Limb (tissue), 2 donors: ENCODE results near the gene RAP1GAP2.

Experiments used
- DNase-seq, 2 donors: peaks; one replicate each; pipeline ENCODE4 v3.0.0-alpha.2; 2016; ENCODE audit errors: extremely low spot score in 2 of 2

Gene RAP1GAP2

DNA sequence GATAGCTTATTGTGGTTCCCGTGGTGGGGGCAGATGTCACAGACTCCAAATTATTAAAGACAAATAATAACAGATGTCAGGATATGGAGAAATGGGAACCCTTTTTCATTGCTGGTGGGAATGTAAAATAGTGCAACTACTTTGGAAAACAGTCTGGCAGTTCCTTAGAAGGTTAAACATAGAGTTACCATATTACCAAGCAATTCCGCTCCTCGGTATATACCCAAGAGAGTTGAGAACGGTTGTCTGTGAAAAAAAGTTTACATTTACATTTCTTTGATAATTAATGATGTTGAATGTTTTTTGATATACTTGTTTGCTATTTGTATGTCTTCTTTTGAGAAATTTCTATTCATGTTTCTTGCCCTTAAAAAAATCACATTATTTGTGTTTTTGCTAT lies 226.0 kb downstream of the RAP1GAP2 start:
- DNase-seq, result no peak

- DNase-seq, result no peak
Observed at GRCh38 chr17:3024346-3024745, 228.1 kb downstream of the RAP1GAP2 start.

DNA sequence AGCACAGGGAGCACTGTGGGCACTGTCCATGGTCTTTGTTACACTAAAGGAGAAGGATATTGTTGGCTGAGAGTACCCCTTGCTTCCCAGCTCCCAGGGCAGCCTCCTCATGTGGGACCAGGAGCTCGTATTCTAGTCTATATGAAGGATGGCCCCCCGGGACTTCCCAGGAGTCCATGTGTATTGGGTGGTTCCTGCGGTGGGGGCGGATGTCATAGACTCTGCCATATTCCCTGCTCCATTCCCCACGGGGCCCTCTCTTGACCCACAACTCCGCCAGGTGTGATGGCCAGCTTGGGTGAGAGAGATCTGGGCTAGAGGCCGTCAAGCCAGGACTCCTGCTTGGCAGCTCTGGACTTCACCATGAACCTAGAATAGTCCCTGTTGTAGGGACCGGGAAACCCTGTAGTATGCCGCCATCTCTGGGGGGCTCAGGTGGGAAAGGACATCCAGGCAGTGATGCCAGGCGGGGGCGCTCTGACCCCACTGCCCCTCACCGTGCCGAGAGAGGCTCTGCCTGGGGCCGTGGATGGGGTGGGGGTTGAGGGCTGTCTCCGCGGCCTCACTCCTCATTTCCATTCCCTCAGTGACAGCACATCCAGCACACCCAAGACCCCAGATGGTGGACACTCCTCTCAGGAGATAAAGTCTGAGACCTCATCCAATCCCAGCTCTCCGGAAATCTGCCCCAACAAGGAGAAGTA lies 229.3 kb downstream of the RAP1GAP2 start:
- DNase-seq, result peak in 1 of 2 donors; percentile 25

DNA sequence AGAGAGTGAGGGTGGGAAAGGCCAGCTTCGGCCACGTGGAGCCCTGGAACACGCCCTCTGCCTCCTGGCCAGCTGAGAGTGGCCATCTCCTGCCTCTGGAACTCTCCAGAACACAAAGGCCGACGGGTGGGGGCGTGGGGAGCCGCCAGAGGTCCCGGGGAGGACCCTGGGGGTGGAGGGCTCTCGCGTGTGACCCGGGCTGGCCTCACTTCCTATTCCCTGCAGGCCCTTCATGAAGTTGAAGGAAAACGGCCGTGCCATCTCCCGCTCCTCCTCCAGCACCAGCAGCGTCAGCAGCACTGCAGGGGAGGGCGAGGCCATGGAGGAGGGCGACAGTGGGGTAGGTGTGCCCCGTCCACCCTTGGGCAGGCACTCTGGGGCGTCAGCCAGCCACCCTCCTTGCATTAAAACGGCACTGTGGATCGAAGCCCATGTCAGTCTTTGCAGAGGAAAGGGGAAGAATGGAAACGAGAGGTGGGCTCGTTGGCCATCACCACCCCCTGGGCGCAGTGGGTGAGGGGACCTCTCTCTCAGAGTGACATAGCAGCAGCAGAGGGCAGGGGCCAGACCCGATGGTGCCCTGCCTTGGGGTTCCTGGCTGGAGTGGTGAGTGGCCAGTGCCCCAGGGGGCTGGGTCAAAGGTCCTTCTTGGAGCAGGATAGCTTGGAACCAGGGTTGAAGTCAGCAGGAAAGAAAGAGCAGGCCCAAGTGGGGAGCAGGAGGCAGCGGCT lies 230.1 kb downstream of the RAP1GAP2 start:
- peak in 1 of 2 donors; percentile 21 for DNase-seq

DNA sequence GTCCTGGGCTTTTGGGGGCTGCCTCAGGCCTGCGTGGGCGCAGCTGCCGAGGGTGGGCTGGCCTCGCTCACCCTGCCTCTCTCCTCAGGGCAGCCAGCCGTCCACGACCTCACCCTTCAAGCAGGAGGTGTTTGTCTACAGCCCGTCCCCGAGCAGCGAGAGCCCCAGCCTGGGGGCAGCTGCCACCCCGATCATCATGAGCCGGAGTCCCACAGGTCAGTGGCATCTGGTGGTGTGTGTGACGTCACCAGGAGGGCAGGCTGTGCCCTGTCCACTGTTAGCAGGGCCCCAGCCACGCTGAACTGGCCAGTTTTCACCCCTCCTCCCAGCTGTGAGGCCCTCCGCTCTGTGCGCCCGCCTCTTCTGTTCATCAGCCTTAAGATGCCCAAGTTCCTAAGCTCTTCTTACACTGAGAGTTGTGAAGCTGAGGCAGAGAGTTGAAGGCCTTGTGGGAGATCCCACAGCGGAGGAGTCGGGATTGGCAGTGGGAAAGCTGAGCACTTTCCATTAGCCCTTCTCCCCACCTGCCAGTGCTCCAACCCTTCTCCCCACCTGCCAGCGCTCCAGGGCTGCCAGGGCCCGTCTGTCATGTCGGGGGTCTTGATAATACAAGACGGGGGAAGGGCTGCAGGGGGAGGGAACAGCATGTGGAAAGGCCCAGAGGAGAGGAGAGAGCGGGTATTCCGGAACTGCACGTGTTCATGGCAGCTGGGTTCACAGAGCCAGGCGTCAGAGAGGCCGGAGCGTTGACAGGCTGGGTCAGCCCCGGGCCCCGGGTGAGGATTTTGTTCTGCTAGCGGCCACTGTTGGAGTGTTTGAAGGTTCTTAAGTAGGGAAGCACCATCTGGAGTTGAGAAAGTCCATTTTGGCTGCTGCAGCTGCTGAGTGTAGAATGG lies 230.9 kb downstream of the RAP1GAP2 start:
- DNase-seq, result peak; percentile 18 to 37

GRCh38 chr17:3027786-3028532 lies 231.7 kb downstream of the RAP1GAP2 start:
- no peak for DNase-seq

DNA sequence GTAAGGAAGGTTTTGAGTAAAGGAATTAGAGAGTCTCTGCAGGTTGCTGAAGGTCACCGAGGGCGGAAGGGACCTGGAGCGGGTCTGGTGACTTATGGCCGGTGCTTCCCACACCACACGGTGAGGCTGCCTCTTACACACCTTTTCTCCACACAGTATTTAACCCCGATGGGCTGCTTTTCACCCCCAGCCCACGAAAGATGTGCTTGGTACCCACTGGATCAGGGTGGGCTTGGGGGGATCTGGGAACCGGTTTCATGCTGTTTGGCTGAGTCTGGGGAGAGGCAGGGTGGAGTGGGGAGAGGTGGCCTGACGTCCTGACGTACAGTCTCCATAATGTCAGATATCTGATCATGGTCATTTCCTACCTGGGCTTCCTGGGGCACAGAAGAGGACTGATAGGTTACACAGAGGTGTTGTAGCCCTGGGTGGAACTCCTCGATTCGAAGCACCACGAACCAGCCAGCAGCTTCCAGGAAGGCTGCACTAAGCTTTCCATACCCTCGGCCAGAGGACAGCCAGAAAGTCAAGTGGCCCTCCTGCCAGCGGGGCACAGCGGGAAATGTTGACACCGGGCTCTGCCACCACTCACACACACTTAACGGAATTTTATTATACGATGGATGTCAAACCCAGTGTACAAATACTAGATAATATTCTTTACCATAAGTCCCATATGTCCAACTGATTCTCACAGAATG lies 233.1 kb downstream of the RAP1GAP2 start:
- no peak for DNase-seq

DNA sequence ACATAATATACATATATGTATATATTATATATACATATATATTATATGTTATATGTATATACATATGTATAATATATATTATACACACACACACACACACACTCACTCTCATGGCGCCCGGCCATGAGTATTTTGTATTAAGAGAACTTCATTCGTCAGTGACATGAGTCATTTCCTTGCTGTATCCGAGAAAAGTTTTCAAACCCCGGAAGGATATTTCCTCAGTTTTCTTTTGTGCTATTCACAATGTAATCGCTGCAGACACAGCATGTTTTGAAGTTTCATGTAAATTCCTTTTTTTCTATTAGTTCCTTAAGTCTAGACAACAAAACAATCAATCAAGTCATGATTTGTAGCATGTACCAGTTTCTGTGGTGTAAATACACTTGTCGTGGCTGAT lies 233.9 kb downstream of the RAP1GAP2 start:
- no peak for DNase-seq

DNA sequence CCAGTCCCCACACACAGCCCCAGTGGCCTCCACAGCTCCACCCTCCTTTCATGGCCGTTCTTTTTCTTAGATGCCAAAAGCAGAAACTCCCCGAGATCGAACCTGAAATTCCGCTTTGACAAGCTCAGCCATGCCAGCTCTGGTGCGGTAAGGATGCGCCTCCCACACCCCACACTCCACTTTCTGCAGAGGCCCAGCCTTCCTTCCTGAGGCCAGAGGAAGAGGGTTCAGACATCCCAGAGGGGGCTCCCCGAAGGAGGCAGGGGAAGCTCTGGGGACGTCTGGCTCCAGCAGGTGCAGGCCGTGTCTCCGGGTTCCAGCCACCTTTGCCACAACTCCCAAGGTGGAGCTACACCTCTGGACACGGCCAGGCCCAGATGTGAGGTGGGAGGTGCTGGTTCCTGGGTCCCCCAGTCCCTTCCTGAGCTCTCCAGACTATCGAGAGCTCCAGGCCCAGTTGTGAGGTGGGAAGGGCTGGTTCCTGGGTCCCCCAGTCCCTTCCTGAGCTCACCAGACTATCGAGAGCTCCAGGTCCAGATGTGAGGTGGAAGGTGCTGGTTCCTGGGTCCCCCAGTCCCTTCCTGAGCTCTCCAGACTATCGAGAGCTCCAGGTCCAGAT lies 234.7 kb downstream of the RAP1GAP2 start:
- peak in 1 of 2 donors; percentile 22 for DNase-seq

DNA sequence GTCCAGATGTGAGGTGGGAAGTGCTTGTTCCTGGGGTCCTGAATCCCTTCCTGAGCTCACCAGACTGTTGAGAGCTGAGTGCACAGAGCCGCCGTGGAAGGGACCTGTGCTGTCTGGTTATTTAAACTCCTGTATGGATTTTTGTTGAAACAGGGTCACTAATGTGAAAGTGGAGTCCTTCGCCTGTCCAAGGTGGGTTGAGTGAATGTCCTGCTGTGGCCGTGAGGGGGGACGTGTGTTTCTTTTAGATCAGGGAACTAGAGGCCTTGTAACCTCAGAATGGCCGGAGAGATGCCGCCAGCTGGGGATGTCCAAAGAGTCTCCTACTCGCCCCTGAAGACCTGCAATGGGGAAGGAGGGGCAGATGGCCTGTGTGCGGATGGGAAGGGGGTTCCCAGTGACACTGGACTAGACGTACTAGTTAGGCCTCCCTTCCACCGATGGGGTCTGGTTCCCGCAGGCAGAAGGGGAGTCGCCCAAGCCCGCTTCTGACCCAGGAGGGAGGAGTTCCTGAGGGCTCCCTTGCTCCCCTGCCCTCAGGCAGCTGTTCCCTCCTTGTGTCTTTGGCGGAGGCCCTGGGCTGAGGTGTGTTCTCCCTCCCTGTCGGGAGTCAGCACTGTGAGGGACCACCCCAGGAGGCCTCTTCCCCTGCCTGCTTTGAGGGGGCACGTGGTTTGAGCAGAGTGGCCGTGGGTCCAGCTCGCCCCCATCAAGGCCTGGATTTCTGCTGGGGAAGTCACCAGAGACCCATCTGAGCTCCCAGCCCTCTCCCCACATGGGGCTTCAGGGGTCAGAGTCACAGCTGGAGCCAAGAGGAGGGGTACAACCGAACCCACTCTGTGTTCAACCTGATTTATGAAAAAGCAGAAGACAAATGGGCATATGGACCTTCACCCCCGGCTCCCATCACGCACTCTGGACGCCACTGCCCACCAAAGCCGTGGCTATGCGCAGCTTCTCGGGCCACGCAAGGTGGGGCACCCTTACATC lies 236.3 kb downstream of the RAP1GAP2 start:
- DNase-seq, result no peak

GRCh38 chr17:3033248-3033640 lies 237.0 kb downstream of the RAP1GAP2 start:
- no peak for DNase-seq

GRCh38 chr17:3033741-3034577 lies 237.7 kb downstream of the RAP1GAP2 start:
- DNase-seq, result no peak

- no peak for DNase-seq
Observed at GRCh38 chr17:3034578-3034920, 238.3 kb downstream of the RAP1GAP2 start.

- no peak for DNase-seq
Observed at GRCh38 chr17:3035256-3035967, 239.2 kb downstream of the RAP1GAP2 start.

GRCh38 chr17:3035968-3036280 lies 239.7 kb downstream of the RAP1GAP2 start:
- DNase-seq, result no peak

GRCh38 chr17:3036800-3037199 lies 240.6 kb downstream of the RAP1GAP2 start:
- no peak for DNase-seq

- peak in 1 of 2 donors; percentile 16 for DNase-seq
Observed at GRCh38 chr17:3037259-3037658, 241.0 kb downstream of the RAP1GAP2 start.

GRCh38 chr17:3038941-3039340 lies 242.7 kb downstream of the RAP1GAP2 start:
- peak in 1 of 2 donors; percentile 14 for DNase-seq
